Gastrocnemius medialis (tissue), 4 donors: ENCODE results near the gene SP140.

ENCODE experiments used
- CTCF ChIP-seq, 5 experiments: fragments of 450-650 bp in 3 of 5; fragments of 200-600 bp in 2 of 5; sonication (generic) in 2 of 5; IDR thresholded peaks in 4 of 5; conservative IDR thresholded peaks in 1 of 5; 1 replicate in 4 of 5; 2 replicates in 1 of 5; pipeline ENCODE4 v1.5.1; 2016 to 2019; ENCODE audit warnings: antibody characterized with exemption in 5 of 5, mild to moderate bottlenecking in 3 of 5, moderate library complexity in 3 of 5
- POLR2A ChIP-seq, 2 donors: fragments of 450-650 bp; IDR thresholded peaks; one replicate each; pipeline ENCODE4 v1.6.1; 2017; ENCODE audit warnings: antibody characterized with exemption in 2 of 2, mild to moderate bottlenecking in 2 of 2, moderate library complexity in 2 of 2

GRCh38 chr2:230296917-230297316, 71.4 kb downstream of the SP140 start:
- TF ChIP-seq CTCF (IDR thresholded peaks at IDR 0.05 in 4 of 5, conservative IDR thresholded peaks at IDR 0.05 in 1 of 5) (no peak), POLR2A (IDR thresholded peaks at IDR 0.05) (no peak)
